A549 (cell line): ENCODE results near the gene SGCE.

Experiments used
- BCL3 ChIP-seq: fragments of >200 bp; sonication (Bioruptor Twin); formaldehyde crosslinking; IDR thresholded peaks from 3 replicates; pipeline ENCODE4 v1.6.1; 2016
- BHLHE40 ChIP-seq: IDR thresholded peaks from 2 replicates; pipeline ENCODE4 v1.6.1; 2012; ENCODE audit warnings: low read depth, low read length, inconsistent platforms
- CBX2 ChIP-seq: fragments of 200-600 bp; sonication (generic); IDR thresholded peaks from 2 replicates; pipeline ENCODE4 v1.6.1; 2016; ENCODE audit warnings: low read depth, mild to moderate bottlenecking, borderline replicate concordance
- CEBPB ChIP-seq, 2 experiments: fragments of >200 bp in 1 of 2; sonication (Bioruptor Twin) in 1 of 2; formaldehyde crosslinking in 1 of 2; IDR thresholded peaks; 2 replicates each; pipeline ENCODE4 v1.6.1; 2012 to 2016
- CTCF ChIP-seq: fragments of >200 bp; sonication (Bioruptor Twin); formaldehyde crosslinking; IDR thresholded peaks from 3 replicates; pipeline ENCODE4 v1.5.1; 2016
- FOSL2 ChIP-seq, 2 experiments: fragments of 450-650 bp in 1 of 2; fragments of >200 bp in 1 of 2; sonication (Bioruptor Twin) in 1 of 2; formaldehyde crosslinking; IDR thresholded peaks; 2 replicates each; pipeline versions ENCODE4 v1.5.0 to v1.6.1; 2016 to 2020; ENCODE audit warnings: mild to moderate bottlenecking in 1 of 2, moderate library complexity in 1 of 2
- GATA3 ChIP-seq: IDR thresholded peaks from 2 replicates; pipeline ENCODE4 v1.6.1; 2012; ENCODE audit warnings: borderline replicate concordance
- MAZ ChIP-seq: fragments of 150-350 bp; IDR thresholded peaks from 2 replicates; pipeline ENCODE4 v1.6.1; 2014; ENCODE audit warnings: antibody characterized with exemption, low read depth, low read length, borderline replicate concordance
- POLR2A ChIP-seq: IDR thresholded peaks from 2 replicates; pipeline ENCODE4 v1.6.1; 2012; ENCODE audit warnings: mild to moderate bottlenecking, low read length
- RAD21 ChIP-seq, 2 experiments: fragments of >200 bp in 1 of 2; sonication (Bioruptor Twin) in 1 of 2; formaldehyde crosslinking in 1 of 2; IDR thresholded peaks in 1 of 2; conservative IDR thresholded peaks in 1 of 2; 2 replicates in 1 of 2; 3 replicates in 1 of 2; pipeline ENCODE4 v1.6.1; 2012 to 2018; ENCODE audit warnings: inconsistent platforms in 1 of 2
- RNF2 ChIP-seq: fragments of 200-600 bp; sonication (generic); IDR thresholded peaks from 2 replicates; pipeline ENCODE4 v1.6.1; 2016; ENCODE audit warnings: low read depth, mild to moderate bottlenecking, antibody characterized with exemption, moderate library complexity, borderline replicate concordance
- TF ChIP-seq, protein P1 (sequence below): IDR thresholded peaks from 2 replicates; pipeline ENCODE4 v1.6.1; 2012

DNA sequence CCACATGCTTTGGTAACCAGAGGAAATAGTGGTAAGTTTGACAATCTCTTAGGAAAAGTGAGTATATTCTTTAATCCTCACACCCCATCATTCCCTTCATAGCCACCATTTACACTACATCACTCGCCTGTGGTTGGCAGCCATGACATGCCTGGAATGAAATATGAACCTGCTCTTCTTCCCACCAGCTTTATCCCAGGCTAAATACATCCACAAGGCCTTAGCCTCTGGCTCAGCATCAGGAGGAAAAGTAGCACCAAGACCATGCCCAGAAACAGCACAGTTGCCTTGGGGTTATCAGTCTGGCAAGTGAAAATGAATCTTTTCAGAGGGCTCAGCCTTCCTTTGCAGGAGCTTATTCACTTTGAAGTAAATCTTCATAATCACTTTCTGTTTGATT, 40.3 kb downstream of the SGCE start:
- TF ChIP-seq GATA3 (no peak), POLR2A (no peak), BCL3 (no peak), CTCF (no peak), RAD21 (conservative IDR thresholded peaks at IDR 0.05 in 1 of 2, IDR thresholded peaks at IDR 0.05 in 1 of 2) (no peak), CBX2 (no peak), MAZ (no peak), CEBPB (IDR thresholded peaks at IDR 0.05) (no peak), BHLHE40 (no peak), RNF2 (no peak), FOSL2 (IDR thresholded peaks at IDR 0.05) (no peak), FOSL2 (CRISPR knock-in tag; IDR thresholded peaks at IDR 0.05) (no peak)
- TF ChIP-seq, protein P1, sequence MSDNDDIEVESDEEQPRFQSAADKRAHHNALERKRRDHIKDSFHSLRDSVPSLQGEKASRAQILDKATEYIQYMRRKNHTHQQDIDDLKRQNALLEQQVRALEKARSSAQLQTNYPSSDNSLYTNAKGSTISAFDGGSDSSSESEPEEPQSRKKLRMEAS: no peak
